Measurements from ENCODE around the gene CPT1B. TPM values are rescaled to one million over a fixed set of nuclear protein-coding genes. Genes with fewer than 3 reads are reported as not detected.
A peak's percentile ranks its signal among the peaks of the same experiment; 100 is the strongest.
"Not testable (repeated sequence)": the region's sequence is repeated elsewhere in the genome, so short reads cannot be mapped to it uniquely, and the experiment has no call there.

The CPT1B gene
- total RNA-seq, 4 donors from 2014 or later, result 4.7 to 12.0 (median 6.8) TPM

DNA sequence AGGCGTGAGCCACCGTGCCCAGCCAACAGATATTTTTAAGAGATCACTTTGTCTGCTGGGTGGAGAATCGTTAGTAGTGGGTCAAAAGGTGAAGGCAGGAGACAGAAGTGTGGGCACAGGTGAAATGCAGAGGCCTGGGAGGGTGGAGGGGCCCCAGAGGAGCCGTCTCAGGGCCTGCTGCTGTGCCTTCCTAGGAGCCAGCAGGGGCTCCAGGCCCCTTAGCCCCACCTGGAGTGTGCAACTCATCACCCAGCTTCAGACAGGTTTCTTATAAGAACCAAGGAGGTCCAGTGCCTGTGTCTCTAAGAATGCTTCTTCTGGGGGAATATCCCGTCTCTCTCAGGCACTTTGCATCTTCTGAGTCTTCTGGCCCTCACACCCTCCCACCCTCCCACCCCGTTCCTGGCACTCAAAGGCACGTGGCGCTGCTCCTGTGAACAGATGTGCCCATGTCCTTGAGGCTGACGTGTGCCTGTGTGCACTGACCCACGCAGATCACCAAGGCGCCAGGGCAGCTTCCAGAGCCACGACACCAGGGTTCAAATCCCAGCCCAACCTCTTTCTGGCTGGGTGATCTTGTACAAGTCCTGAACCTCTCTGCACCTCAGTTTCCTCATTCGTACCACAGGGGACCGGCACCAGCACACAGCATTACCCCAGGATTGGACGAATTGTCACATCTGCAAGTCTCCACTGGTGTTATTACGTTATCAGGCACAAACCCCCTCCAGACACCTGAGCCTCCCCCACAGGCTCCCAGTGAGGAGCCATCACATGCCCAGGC lies 46.3 kb upstream of the CPT1B start:
- WGBS, 2 donors, result 65 to 73% methylated on average over 12 to 16 of the region's 16 CpGs
- intact Hi-C loops (cut with DNase I; ENCODE audit: low total_unique reads), result no loop called here
- TF ChIP-seq, protein P1, sequence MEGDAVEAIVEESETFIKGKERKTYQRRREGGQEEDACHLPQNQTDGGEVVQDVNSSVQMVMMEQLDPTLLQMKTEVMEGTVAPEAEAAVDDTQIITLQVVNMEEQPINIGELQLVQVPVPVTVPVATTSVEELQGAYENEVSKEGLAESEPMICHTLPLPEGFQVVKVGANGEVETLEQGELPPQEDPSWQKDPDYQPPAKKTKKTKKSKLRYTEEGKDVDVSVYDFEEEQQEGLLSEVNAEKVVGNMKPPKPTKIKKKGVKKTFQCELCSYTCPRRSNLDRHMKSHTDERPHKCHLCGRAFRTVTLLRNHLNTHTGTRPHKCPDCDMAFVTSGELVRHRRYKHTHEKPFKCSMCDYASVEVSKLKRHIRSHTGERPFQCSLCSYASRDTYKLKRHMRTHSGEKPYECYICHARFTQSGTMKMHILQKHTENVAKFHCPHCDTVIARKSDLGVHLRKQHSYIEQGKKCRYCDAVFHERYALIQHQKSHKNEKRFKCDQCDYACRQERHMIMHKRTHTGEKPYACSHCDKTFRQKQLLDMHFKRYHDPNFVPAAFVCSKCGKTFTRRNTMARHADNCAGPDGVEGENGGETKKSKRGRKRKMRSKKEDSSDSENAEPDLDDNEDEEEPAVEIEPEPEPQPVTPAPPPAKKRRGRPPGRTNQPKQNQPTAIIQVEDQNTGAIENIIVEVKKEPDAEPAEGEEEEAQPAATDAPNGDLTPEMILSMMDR (IDR thresholded peaks at IDR 0.05), result no peak
- TF ChIP-seq POLR2A (IDR thresholded peaks at IDR 0.05), result no peak
- H3K4me3 ChIP-seq (ENCODE audit: low read depth, poor library complexity, severe bottlenecking), result no peak overlapping the region
- no peak for DNase-seq (ENCODE audit: low spot score in 2 of 2)

DNA sequence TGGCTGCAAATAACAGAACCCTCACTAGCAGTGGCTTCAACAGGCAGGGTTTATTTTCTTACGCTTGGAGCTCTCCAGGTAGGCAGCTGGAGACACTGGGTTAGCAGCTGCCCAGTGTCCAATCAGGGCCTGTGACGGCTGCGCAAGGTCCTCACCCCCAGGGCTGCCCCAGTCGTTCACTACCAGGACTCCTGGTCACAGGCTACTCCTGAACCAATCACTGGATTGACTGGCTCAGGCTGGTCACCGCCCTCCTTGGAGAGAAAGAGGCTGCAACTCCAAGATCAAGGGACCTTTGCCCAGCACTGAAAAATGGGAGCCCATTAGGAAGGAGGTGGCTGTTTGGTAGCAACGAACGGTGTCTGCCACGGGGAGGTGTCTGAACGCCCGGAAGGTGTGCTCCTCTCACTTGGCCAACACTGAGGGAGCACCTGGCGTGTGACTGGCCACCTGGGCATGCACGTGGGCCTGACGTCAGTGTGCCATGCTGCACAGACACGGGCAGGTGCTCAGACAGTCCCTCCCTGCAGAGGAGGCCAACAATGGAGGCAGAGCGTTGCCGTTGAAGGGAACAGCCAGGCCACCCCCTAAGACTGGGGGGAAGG lies 44.6 kb upstream of the CPT1B start:
- 36 to 51% methylated on average over 15 of the region's 16 CpGs for WGBS, 2 donors
- no peak overlapping the region for H3K4me3 ChIP-seq (ENCODE audit: low read depth, poor library complexity, severe bottlenecking)
- intact Hi-C loops (cut with DNase I; ENCODE audit: low total_unique reads), result no loop called here
- no peak for TF ChIP-seq POLR2A (IDR thresholded peaks at IDR 0.05)
- TF ChIP-seq, protein P1 (IDR thresholded peaks at IDR 0.05), result no peak
- no peak for DNase-seq (ENCODE audit: low spot score in 2 of 2)

DNA sequence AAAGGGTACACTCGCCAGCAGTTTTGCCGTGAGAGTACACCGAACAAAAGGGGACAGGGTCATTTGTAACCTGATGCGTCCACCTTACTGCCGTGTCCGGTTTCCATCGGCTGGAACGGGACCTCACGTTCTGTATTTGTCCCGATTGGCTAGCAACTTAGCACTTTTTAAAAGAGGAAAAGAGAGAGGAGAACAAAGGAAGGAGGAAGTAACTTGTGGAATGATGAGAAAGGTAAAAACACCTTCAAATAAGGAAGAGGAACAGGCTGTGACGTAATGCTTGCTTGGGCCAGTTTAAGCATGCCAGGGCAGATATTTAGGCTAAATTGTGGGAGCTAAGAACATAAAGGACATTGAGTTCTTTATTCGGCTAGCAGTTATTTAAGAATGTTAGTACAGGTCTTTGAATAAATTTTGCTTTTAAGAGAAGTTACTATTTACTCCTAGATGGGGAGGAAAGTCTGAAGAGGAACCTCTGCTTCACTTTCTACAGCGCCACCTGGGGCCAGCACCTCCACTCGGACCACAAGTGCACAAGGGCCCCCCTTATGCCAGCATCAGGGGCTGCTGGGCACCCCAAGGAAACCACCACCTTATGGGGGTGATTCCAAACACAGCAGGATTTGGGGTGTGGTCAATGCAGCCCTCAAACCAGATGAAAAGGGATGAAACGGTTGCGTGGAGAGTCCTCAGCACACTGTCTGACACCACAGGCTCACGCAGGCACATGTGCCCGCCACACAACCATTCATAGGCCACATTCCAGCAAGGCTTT lies 43.9 kb upstream of the CPT1B start:
- 12 to 16% methylated on average over 18 of the region's 18 CpGs for WGBS, 2 donors
- TF ChIP-seq POLR2A (IDR thresholded peaks at IDR 0.05), result no peak
- TF ChIP-seq, protein P1 (IDR thresholded peaks at IDR 0.05), result no peak
- no peak overlapping the region for H3K4me3 ChIP-seq (ENCODE audit: low read depth, poor library complexity, severe bottlenecking)
- DNase-seq (ENCODE audit: low spot score in 2 of 2), result no peak
- intact Hi-C loops (cut with DNase I; ENCODE audit: low total_unique reads), result no loop called here

DNA sequence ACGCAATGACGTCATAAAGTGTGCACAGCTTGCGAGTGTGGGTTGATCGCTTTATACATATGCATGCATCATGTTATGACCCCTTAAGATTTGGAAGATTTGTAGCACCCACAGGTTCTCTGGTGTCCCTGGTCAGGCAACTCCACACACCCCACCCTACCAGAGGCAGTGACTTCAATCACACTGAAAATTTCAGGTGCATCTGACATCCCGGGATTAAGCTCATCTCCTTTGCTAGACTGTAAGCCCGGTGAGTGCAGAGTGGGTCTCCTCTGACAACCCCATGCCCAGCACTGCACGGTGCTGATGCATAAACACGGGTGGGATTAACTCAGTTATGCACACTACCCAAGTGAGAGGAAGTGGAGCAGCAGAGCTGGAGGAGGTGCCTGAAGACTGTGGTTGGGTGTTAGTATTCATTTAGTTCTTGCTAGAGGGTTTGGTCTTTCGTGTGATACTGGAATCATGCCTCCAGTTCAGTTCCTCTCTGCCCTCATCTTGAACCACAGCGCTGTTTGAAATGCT lies 43.2 kb upstream of the CPT1B start:
- no peak overlapping the region for H3K4me3 ChIP-seq (ENCODE audit: low read depth, poor library complexity, severe bottlenecking)
- intact Hi-C loops (cut with DNase I; ENCODE audit: low total_unique reads), result no loop called here
- TF ChIP-seq, protein P1 (IDR thresholded peaks at IDR 0.05), result no peak
- no peak for TF ChIP-seq POLR2A (IDR thresholded peaks at IDR 0.05)
- 18 to 27% methylated on average over 10 of the region's 10 CpGs for WGBS, 2 donors
- no peak for DNase-seq (ENCODE audit: low spot score in 2 of 2)

DNA sequence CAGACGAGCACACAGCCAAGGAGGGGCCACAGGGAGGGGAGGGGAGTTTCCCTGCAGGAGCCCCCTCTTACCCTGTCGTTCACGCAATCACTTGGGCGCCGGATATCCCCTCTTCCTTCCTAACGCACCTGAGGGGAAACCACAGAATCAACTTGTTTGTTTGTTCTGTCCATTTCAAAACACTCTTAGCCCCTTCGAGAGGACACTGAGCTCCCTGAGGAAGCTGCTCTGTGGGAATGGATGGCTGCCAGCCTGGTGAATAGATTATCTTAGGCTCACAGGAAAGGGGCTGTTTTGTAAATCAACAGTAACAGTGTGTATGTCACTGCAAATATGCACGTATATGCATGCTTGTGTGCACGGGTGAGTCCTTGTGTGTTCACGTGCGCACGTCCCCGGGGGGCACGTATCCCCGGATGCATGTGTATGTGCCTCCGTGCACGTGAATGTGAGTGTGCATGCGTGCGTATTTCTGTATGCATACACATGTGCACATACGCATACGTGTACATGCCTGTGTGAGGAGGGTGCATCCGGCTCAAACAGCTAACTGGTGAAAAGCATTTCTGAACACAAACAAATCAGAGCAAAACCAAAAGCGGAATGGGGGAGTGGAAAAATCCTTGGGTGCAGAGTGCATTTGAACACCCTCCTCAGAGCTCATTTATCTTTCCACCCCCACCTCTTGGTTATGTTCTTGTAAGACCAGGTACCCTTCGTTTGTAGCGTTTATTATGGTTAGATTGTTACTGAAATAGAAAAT lies 42.5 kb upstream of the CPT1B start:
- no peak for TF ChIP-seq POLR2A (IDR thresholded peaks at IDR 0.05)
- TF ChIP-seq, protein P1 (IDR thresholded peaks at IDR 0.05), result no peak
- H3K4me3 ChIP-seq (ENCODE audit: low read depth, poor library complexity, severe bottlenecking), result no peak overlapping the region
- DNase-seq (ENCODE audit: low spot score in 2 of 2), result peak in 1 of 2 donors; percentile 69
- intact Hi-C loops (cut with DNase I; ENCODE audit: low total_unique reads), result no loop called here
- WGBS, 2 donors, result 7 to 8% methylated on average over 24 to 25 of the region's 25 CpGs

DNA sequence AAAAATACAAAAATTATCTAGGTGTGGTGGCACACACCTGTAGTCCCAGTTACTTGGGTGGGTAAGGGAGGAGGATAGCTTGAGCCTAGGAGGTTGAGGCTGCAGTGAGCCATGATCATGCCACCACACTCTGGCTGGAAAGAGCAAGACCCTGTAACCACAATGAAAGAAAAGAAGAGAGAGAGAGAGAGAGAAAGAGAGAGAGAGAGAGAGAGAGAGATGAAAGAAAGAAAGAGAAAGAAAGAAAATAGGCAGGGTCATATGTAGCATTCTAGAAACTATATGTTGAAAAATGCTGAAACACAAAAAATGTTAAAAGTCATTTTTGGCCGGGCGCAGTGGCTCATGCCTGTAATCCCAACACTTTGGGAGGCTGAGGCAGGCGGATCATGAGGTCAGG lies 36.1 kb upstream of the CPT1B start:
- 64 to 89% methylated on average over 3 of the region's 3 CpGs for WGBS, 2 donors
- peak in 1 of 2 donors; percentile 40 for DNase-seq (ENCODE audit: low spot score in 2 of 2)
- intact Hi-C loops (cut with DNase I; ENCODE audit: low total_unique reads); H3K4me3 ChIP-seq (ENCODE audit: low read depth, poor library complexity, severe bottlenecking): not testable (repeated sequence)

All from lower leg skin (tissue), 4 donors.